Measurements from ENCODE around the gene COX6B1.

COX6B1 gene

GRCh38 chr19:35620001-35620400, 28.1 kb upstream of the COX6B1 start:
- TF ChIP-seq CTCF (IDR thresholded peaks at IDR 0.05; ENCODE audit: low read length) (no peak), EZH2 (optimal IDR thresholded peaks at IDR 0.05; ENCODE audit: low read depth, low read length) (no peak), EZH2phosphoT487 (IDR thresholded peaks at IDR 0.05; ENCODE audit: low read length) (no peak)
- Histone ChIP-seq H4K20me1 (ENCODE audit: insufficient read depth, low read length) (no peaks in the 10 kb centered on the region), H3K79me2 (ENCODE audit: low read length) (no peaks in the 10 kb centered on the region), H2AFZ (ENCODE audit: low read length) (no peak overlapping the region), H3K4me2 (ENCODE audit: low read depth, low read length) (no peak overlapping the region), H3K9me2 (replicated peaks; ENCODE audit: insufficient read depth, low read length) (no peaks in the 10 kb centered on the region), H3K4me1 (ENCODE audit: low read length) (no peaks in the 10 kb centered on the region), H3K9ac (ENCODE audit: low read length) (no peak overlapping the region), H3F3A (ENCODE audit: insufficient read depth, low read length) (no peaks in the 10 kb centered on the region), H3K4me3 (ENCODE audit: low read length) (no peak overlapping the region), H3K36me3 (replicated peaks; ENCODE audit: insufficient read depth, low read length) (no peaks in the 10 kb centered on the region), H3K27ac (ENCODE audit: low read length) (no peak overlapping the region), H3K27me3 (replicated peaks; ENCODE audit: insufficient read depth, low read length) (no peaks in the 10 kb centered on the region), H3K9me3 (replicated peaks; ENCODE audit: insufficient read depth, low read length) (no peaks in the 10 kb centered on the region)
- DNase-seq: no peak

- no peaks in the 10 kb centered on the region for H4K20me1 ChIP-seq (ENCODE audit: insufficient read depth, low read length)
- H3K4me3 ChIP-seq (ENCODE audit: low read length): no peak overlapping the region
- no peaks in the 10 kb centered on the region for H3K9me3 ChIP-seq (replicated peaks; ENCODE audit: insufficient read depth, low read length)
- H3F3A ChIP-seq (ENCODE audit: insufficient read depth, low read length): peaks cover 2% of the 10 kb centered on the region; the same call in 1 of the 2 replicates
- no peaks in the 10 kb centered on the region for H3K79me2 ChIP-seq (ENCODE audit: low read length)
- H2AFZ ChIP-seq (ENCODE audit: low read length): no peak overlapping the region
- no peak for TF ChIP-seq EZH2phosphoT487 (IDR thresholded peaks at IDR 0.05; ENCODE audit: low read length)
- TF ChIP-seq CTCF (IDR thresholded peaks at IDR 0.05; ENCODE audit: low read length): no peak
- TF ChIP-seq EZH2 (optimal IDR thresholded peaks at IDR 0.05; ENCODE audit: low read depth, low read length): no peak
- no peak overlapping the region for H3K4me2 ChIP-seq (ENCODE audit: low read depth, low read length)
- H3K9ac ChIP-seq (ENCODE audit: low read length): no peak overlapping the region
- H3K36me3 ChIP-seq (replicated peaks; ENCODE audit: insufficient read depth, low read length): no peaks in the 10 kb centered on the region
- H3K27ac ChIP-seq (ENCODE audit: low read length): no peak overlapping the region
- H3K9me2 ChIP-seq (replicated peaks; ENCODE audit: insufficient read depth, low read length): no peaks in the 10 kb centered on the region
- H3K27me3 ChIP-seq (replicated peaks; ENCODE audit: insufficient read depth, low read length): no peaks in the 10 kb centered on the region
- DNase-seq: no peak
- no peaks in the 10 kb centered on the region for H3K4me1 ChIP-seq (ENCODE audit: low read length)
Measured at GRCh38 chr19:35621708-35622107, 26.4 kb upstream of the COX6B1 start.

DNA sequence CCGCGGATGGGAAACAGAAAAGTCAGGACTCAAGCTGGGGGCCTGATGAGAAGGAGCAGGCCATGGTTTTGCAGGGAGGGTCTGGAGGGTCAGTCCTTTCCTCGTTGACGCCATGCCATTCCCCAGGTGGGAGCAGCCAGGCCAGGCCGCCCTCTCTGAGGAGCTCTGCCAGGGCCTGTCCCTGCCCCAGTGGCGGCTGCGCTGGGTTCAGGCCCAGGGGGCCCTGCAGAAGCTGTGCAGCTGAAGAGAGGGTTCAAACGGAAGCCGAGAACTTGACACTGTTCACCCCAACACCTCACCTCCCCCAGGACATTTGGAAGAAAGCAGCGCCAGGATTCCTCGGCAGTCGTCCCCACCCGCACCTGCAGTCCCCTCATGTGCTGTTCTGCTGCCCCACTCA, 25.4 kb upstream of the COX6B1 start:
- H3K9me3 ChIP-seq (replicated peaks; ENCODE audit: insufficient read depth, low read length): no peaks in the 10 kb centered on the region
- no peak overlapping the region for H3K4me2 ChIP-seq (ENCODE audit: low read depth, low read length)
- H3K36me3 ChIP-seq (replicated peaks; ENCODE audit: insufficient read depth, low read length): no peaks in the 10 kb centered on the region
- no peak overlapping the region for H3K27ac ChIP-seq (ENCODE audit: low read length)
- H3F3A ChIP-seq (ENCODE audit: insufficient read depth, low read length): peaks cover 2% of the 10 kb centered on the region; the same call in 1 of the 2 replicates
- H4K20me1 ChIP-seq (ENCODE audit: insufficient read depth, low read length): no peaks in the 10 kb centered on the region
- H3K27me3 ChIP-seq (replicated peaks; ENCODE audit: insufficient read depth, low read length): no peaks in the 10 kb centered on the region
- no peaks in the 10 kb centered on the region for H3K4me1 ChIP-seq (ENCODE audit: low read length)
- H3K79me2 ChIP-seq (ENCODE audit: low read length): no peaks in the 10 kb centered on the region
- DNase-seq: no peak
- H3K4me3 ChIP-seq (ENCODE audit: low read length): no peak overlapping the region
- no peak overlapping the region for H2AFZ ChIP-seq (ENCODE audit: low read length)
- no peaks in the 10 kb centered on the region for H3K9me2 ChIP-seq (replicated peaks; ENCODE audit: insufficient read depth, low read length)
- no peak overlapping the region for H3K9ac ChIP-seq (ENCODE audit: low read length)
- no peak for TF ChIP-seq CTCF (IDR thresholded peaks at IDR 0.05; ENCODE audit: low read length)
- TF ChIP-seq EZH2phosphoT487 (IDR thresholded peaks at IDR 0.05; ENCODE audit: low read length): no peak
- no peak for TF ChIP-seq EZH2 (optimal IDR thresholded peaks at IDR 0.05; ENCODE audit: low read depth, low read length)
